ENCODE results near the gene CDC14B. TPM values are rescaled to one million over a fixed set of nuclear protein-coding genes. Genes with fewer than 3 reads are reported as not detected.

Gene CDC14B
- total RNA-seq, 1 experiment from 2014 or later, result 23.5 TPM

GRCh38 chr9:96493757-96494156 lies 125.9 kb downstream of the CDC14B start:
- in situ Hi-C loops (cut with HindIII; ENCODE audit: low sequenced_read_pairs), result no loop called here
- no peak for DNase-seq (ENCODE audit: low spot score)

GRCh38 chr9:96492993-96493531 lies 126.6 kb downstream of the CDC14B start:
- in situ Hi-C loops (cut with HindIII; ENCODE audit: low sequenced_read_pairs), result no loop called here
- DNase-seq (ENCODE audit: low spot score), result no peak

- DNase-seq (ENCODE audit: low spot score), result no peak
- in situ Hi-C loops (cut with HindIII; ENCODE audit: low sequenced_read_pairs), result no loop called here
Measured at GRCh38 chr9:96491880-96492525, 127.6 kb downstream of the CDC14B start.

GRCh38 chr9:96491079-96491879 lies 128.4 kb downstream of the CDC14B start:
- no peak for DNase-seq (ENCODE audit: low spot score)
- in situ Hi-C loops (cut with HindIII; ENCODE audit: low sequenced_read_pairs), result no loop called here

GRCh38 chr9:96490534-96491078 lies 129.0 kb downstream of the CDC14B start:
- no peak for DNase-seq (ENCODE audit: low spot score)
- in situ Hi-C loops (cut with HindIII; ENCODE audit: low sequenced_read_pairs), result no loop called here

- in situ Hi-C loops (cut with HindIII; ENCODE audit: low sequenced_read_pairs), result no loop called here
- no peak for DNase-seq (ENCODE audit: low spot score)
Measured at GRCh38 chr9:96489482-96489979, 130.1 kb downstream of the CDC14B start.

GRCh38 chr9:96487949-96488348 lies 131.7 kb downstream of the CDC14B start:
- no peak for DNase-seq (ENCODE audit: low spot score)
- in situ Hi-C loops (cut with HindIII; ENCODE audit: low sequenced_read_pairs), result no loop called here

- in situ Hi-C loops (cut with HindIII; ENCODE audit: low sequenced_read_pairs), result no loop called here
- DNase-seq (ENCODE audit: low spot score), result no peak
Measured at GRCh38 chr9:96487029-96487396, 132.6 kb downstream of the CDC14B start.

GRCh38 chr9:96486386-96487028 lies 133.1 kb downstream of the CDC14B start:
- in situ Hi-C loops (cut with HindIII; ENCODE audit: low sequenced_read_pairs), result no loop called here
- peak; percentile 28 for DNase-seq (ENCODE audit: low spot score)

- DNase-seq (ENCODE audit: low spot score), result no peak
- in situ Hi-C loops (cut with HindIII; ENCODE audit: low sequenced_read_pairs), result no loop called here
Measured at GRCh38 chr9:96485280-96485679, 134.4 kb downstream of the CDC14B start.

- DNase-seq (ENCODE audit: low spot score), result no peak
- in situ Hi-C loops (cut with HindIII; ENCODE audit: low sequenced_read_pairs), result no loop called here
Measured at GRCh38 chr9:96484521-96484931, 135.1 kb downstream of the CDC14B start.

GRCh38 chr9:96483733-96484390 lies 135.8 kb downstream of the CDC14B start:
- DNase-seq (ENCODE audit: low spot score), result no peak
- in situ Hi-C loops (cut with HindIII; ENCODE audit: low sequenced_read_pairs), result no loop called here

- in situ Hi-C loops (cut with HindIII; ENCODE audit: low sequenced_read_pairs), result no loop called here
Measured at GRCh38 chr9:96483197-96483596, 136.4 kb downstream of the CDC14B start.

GRCh38 chr9:96482476-96482875 lies 137.2 kb downstream of the CDC14B start:
- in situ Hi-C loops (cut with HindIII; ENCODE audit: low sequenced_read_pairs), result no loop called here
- DNase-seq (ENCODE audit: low spot score), result no peak

More at GRCh38 chr9:96483197-96483596, 136.4 kb downstream of the CDC14B start:
- no peak for DNase-seq (ENCODE audit: low spot score)

GRCh38 chr9:96480736-96481135 lies 138.9 kb downstream of the CDC14B start:
- in situ Hi-C loops (cut with HindIII; ENCODE audit: low sequenced_read_pairs), result no loop called here
- DNase-seq (ENCODE audit: low spot score), result no peak

GRCh38 chr9:96478829-96479371 lies 140.7 kb downstream of the CDC14B start:
- in situ Hi-C loops (cut with HindIII; ENCODE audit: low sequenced_read_pairs), result no loop called here
- no peak for DNase-seq (ENCODE audit: low spot score)

- in situ Hi-C loops (cut with HindIII; ENCODE audit: low sequenced_read_pairs), result no loop called here
- DNase-seq (ENCODE audit: low spot score), result no peak
Measured at GRCh38 chr9:96476591-96476990, 143.1 kb downstream of the CDC14B start.

GRCh38 chr9:96476013-96476412 lies 143.6 kb downstream of the CDC14B start:
- no peak for DNase-seq (ENCODE audit: low spot score)
- in situ Hi-C loops (cut with HindIII; ENCODE audit: low sequenced_read_pairs), result no loop called here

GRCh38 chr9:96467784-96468183 lies 151.9 kb downstream of the CDC14B start:
- DNase-seq (ENCODE audit: low spot score), result no peak
- in situ Hi-C loops (cut with HindIII; ENCODE audit: low sequenced_read_pairs), result no loop called here
